Nephron (organoid): ENCODE results near the gene ACADM.
"Not testable (repeated sequence)": the region's sequence is repeated elsewhere in the genome, so short reads cannot be mapped to it uniquely, and the experiment has no call there.

Source experiments
- H3K27ac Mint-ChIP-seq, 3 experiments: 2 replicates each; pipeline ENCODE4 v1.8.0; 2020; ENCODE audit warnings: mixed read lengths in 3 of 3, mild to moderate bottlenecking in 2 of 3, moderate library complexity in 1 of 3
- H3K27me3 Mint-ChIP-seq: 2 replicates; pipeline ENCODE4 v1.8.0; 2021; ENCODE audit warnings: low read depth, mild to moderate bottlenecking, moderate library complexity, mixed read lengths
- H3K36me3 Mint-ChIP-seq: 2 replicates; pipeline ENCODE4 v1.8.0; 2020; ENCODE audit warnings: low read depth, mixed read lengths
- H3K4me1 Mint-ChIP-seq: 2 replicates; pipeline ENCODE4 v1.8.0; 2020; ENCODE audit warnings: mixed read lengths
- H3K4me3 Mint-ChIP-seq, 3 experiments: 2 replicates each; pipeline ENCODE4 v1.8.0; 2020; ENCODE audit warnings: mild to moderate bottlenecking in 3 of 3, mixed read lengths in 3 of 3, moderate library complexity in 2 of 3
- H3K9me3 Mint-ChIP-seq: 2 replicates; pipeline ENCODE4 v1.8.0; 2020; ENCODE audit warnings: mixed read lengths
- TF ChIP-seq, protein P1 (sequence below), 3 experiments: fragments of 200-600 bp; sonication (generic); IDR thresholded peaks; one replicate each; pipeline ENCODE4 v1.5.0; 2021; ENCODE audit warnings: antibody characterized with exemption in 3 of 3; ENCODE audit not compliant: unreplicated experiment in 3 of 3

Gene ACADM

DNA sequence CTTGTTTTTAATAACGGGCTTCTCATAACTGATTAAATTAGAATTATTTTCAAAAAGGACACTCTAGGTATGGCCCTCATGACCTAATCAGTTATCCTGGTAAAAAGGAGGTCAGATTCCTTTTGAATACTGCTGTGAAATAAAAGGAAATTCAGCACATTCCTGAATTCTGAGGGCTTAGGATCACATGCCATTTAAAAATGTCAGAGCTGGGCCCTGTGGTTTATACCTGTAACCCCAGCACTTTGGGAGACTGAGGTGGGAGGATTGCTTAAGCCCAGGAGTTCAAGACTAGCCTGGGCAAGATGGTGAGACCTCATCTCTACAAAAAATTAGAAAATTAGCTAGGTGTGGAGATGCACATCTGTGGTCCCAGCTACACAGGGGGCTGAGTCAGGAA lies 43.5 kb downstream of the ACADM start:
- Mint-ChIP-seq H3K27me3 (no peaks in the 10 kb centered on the region), H3K9me3 (no peaks in the 10 kb centered on the region), H3K4me1 (no peaks in the 10 kb centered on the region), H3K4me3 (no peak overlapping the region), H3K27ac (no peak overlapping the region), H3K36me3 (peaks cover 6% of the 10 kb centered on the region)
- TF ChIP-seq, protein P1, sequence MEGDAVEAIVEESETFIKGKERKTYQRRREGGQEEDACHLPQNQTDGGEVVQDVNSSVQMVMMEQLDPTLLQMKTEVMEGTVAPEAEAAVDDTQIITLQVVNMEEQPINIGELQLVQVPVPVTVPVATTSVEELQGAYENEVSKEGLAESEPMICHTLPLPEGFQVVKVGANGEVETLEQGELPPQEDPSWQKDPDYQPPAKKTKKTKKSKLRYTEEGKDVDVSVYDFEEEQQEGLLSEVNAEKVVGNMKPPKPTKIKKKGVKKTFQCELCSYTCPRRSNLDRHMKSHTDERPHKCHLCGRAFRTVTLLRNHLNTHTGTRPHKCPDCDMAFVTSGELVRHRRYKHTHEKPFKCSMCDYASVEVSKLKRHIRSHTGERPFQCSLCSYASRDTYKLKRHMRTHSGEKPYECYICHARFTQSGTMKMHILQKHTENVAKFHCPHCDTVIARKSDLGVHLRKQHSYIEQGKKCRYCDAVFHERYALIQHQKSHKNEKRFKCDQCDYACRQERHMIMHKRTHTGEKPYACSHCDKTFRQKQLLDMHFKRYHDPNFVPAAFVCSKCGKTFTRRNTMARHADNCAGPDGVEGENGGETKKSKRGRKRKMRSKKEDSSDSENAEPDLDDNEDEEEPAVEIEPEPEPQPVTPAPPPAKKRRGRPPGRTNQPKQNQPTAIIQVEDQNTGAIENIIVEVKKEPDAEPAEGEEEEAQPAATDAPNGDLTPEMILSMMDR (IDR thresholded peaks at IDR 0.05; ENCODE audit: unreplicated experiment in 3 of 3), result no peak

DNA sequence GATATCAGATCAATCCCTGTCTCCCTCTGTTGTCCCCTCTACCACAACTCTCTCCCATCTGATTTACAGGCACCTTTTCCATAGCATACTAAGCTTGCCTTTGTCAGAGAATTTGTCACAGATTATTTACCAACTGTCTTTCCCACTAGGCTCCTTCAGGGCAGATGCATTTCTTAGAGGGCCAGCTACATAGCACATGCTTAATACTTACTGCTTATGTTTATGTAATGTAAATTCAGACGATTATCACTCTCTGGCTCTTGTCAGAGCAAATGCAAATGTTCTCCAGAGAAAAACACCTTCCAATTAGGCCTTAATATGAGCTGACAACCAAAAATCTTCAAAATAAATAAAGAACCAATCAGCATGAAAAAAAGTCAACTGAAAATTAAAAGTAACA lies 46.3 kb downstream of the ACADM start:
- no peaks in the 10 kb centered on the region for H3K27me3 Mint-ChIP-seq
- TF ChIP-seq, protein P1 (IDR thresholded peaks at IDR 0.05; ENCODE audit: unreplicated experiment in 3 of 3), result no peak
- no peak overlapping the region for H3K4me3 Mint-ChIP-seq
- no peak overlapping the region for H3K27ac Mint-ChIP-seq
- H3K4me1 Mint-ChIP-seq, result no peaks in the 10 kb centered on the region
- H3K36me3 Mint-ChIP-seq, result no peaks in the 10 kb centered on the region
- H3K9me3 Mint-ChIP-seq, result no peaks in the 10 kb centered on the region

DNA sequence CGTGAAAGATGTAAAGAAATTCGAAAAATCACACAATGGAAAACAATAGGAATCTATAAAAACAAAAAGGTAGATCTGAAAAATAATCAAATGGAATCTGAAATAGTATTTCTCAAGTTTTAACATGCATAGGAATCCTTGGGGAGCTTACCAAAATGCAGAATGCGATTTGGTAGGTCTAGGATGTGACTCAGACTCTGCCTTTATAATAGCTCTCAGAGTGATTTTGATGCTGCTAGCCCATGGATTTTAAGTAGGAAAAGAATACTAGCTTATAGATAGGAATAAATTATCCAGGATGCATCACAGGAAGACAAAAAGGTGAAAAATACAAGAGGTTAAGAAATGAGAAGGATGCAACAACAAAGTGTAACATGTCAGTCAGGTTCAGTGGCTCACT lies 47.5 kb downstream of the ACADM start:
- no peaks in the 10 kb centered on the region for H3K36me3 Mint-ChIP-seq
- no peak overlapping the region for H3K4me3 Mint-ChIP-seq
- no peak overlapping the region for H3K27ac Mint-ChIP-seq
- no peaks in the 10 kb centered on the region for H3K27me3 Mint-ChIP-seq
- H3K4me1 Mint-ChIP-seq, result no peaks in the 10 kb centered on the region
- peaks cover 2% of the 10 kb centered on the region for H3K9me3 Mint-ChIP-seq
- TF ChIP-seq, protein P1 (IDR thresholded peaks at IDR 0.05; ENCODE audit: unreplicated experiment in 3 of 3), result no peak

DNA sequence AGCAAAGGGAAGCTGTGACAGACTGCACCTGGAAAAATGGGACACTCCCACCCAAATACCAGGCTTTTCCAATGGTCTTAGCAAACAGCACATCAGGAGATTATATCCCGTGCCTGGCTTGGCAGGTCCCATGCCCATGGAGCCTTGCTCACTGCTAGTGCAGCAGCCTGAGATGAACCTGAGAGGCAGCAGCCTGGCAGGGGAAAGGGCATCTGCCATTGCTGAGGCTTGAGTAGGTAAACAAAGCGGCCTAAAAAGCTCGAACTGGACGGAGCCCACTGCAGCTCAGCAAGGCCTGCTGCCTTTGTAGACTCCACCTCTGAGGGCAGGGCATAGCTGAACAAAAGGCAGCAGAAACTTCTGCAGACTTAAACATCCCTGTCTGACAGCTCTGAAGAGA lies 53.3 kb downstream of the ACADM start:
- H3K4me1 Mint-ChIP-seq, H3K27ac Mint-ChIP-seq, H3K27me3 Mint-ChIP-seq, H3K4me3 Mint-ChIP-seq, H3K36me3 Mint-ChIP-seq: not testable (repeated sequence)
- peaks cover 25% of the 10 kb centered on the region for H3K9me3 Mint-ChIP-seq

DNA sequence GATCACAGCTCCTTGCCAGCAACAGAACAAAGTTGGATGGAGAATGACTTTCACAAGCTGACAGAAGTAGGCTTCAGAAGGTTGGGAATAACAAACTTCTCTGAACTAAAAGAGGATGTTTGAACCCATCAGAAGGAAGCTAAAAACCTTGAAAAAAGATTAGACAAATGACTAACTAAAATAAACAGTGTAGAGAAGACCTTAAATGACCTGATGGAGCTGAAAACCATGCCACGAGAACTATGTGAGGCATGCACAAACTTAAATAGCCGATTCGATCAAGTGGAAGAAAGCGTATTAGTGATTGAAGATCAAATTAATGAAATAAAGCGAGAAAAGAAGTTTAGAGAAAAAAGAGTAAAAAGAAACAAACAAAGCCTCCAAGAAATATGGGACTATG lies 54.2 kb downstream of the ACADM start:
- peaks cover 25% of the 10 kb centered on the region for H3K9me3 Mint-ChIP-seq
- not testable (repeated sequence) for H3K27ac Mint-ChIP-seq, H3K27me3 Mint-ChIP-seq, H3K4me3 Mint-ChIP-seq, H3K4me1 Mint-ChIP-seq, H3K36me3 Mint-ChIP-seq

DNA sequence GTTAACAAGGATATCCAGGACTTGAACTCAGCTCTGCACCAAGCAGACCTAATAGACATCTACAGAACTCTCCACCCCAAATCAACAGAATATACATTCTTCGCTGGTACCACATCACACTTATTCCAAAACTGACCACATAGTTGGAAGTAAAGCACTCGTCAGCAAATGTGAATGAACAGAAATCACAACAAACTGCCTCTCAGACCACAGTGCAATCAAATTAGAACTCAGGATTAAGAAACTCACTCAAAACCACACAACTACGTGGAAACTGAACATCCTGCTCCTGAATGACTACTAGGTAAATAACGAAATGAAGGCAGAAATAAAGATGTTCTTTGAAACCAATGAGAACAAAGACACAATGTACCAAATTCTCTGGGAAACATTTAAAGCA lies 55.7 kb downstream of the ACADM start:
- not testable (repeated sequence) for H3K4me3 Mint-ChIP-seq, H3K27ac Mint-ChIP-seq, H3K27me3 Mint-ChIP-seq, H3K4me1 Mint-ChIP-seq, H3K36me3 Mint-ChIP-seq
- H3K9me3 Mint-ChIP-seq, result peaks cover 25% of the 10 kb centered on the region

DNA sequence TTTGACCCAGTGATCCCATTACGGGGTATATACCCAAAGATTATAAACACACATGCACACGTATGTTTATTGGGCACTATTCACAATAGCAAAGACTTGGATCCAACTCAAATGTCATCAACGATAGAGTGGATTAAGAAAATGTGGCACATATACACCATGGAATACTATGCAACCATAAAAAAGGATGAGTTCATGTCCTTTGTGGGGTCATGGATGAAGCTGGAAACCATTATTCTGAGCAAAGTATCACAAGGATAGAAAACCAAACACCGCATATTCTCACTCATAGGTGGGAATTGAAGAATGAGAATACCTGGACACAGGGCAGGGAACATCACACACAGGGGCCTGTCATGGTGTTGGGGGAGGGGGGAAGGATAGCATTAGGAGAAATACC lies 59.4 kb downstream of the ACADM start:
- Mint-ChIP-seq H3K4me1 (peaks cover 31% of the 10 kb centered on the region), H3K4me3 (peak overlapping the region; percentile 61 to 79 (median 75)), H3K27ac (peak overlapping the region in 1 of 3 experiments; percentile 43), H3K9me3 (peaks cover 14% of the 10 kb centered on the region)
- not testable (repeated sequence) for H3K36me3 Mint-ChIP-seq, H3K27me3 Mint-ChIP-seq

DNA sequence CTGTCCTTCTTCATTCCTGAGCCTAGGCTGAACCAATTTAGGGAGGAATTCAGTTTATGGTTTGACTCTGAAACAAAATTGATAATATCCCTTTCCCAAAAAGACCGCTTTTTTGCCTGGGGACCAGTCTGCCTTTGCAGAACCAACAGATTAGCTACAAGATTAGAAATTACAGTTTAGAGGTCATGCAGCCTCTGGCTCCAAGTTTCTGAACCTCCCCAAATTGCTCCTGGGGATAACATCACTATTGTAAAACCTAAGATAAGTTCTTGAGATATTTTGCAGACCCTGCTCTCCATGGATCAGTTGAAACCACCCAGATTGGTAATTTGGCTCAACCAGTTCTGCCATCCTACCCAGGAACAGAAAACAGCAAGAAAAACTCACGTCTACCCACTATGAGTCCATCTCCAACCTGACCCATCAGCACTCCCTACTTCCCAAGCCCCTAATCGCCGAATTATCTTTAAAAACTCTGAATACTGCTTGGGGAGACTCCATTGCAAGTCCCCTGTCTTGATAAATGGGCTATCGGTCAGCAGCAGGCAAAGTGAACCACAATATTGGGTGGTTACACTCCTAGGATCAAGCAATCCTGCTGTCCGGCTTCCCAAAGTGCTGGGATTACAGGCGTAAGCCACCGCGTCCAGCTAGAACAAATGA lies 60.9 kb downstream of the ACADM start:
- peaks cover 6% of the 10 kb centered on the region for H3K9me3 Mint-ChIP-seq
- peak overlapping the region; percentile 97 to 99 (median 99) for H3K4me3 Mint-ChIP-seq
- TF ChIP-seq, protein P1 (IDR thresholded peaks at IDR 0.05; ENCODE audit: unreplicated experiment in 3 of 3), result no peak
- peaks cover 45% of the 10 kb centered on the region for H3K4me1 Mint-ChIP-seq
- no peaks in the 10 kb centered on the region for H3K27me3 Mint-ChIP-seq
- peak overlapping the region; percentile 96 to 98 (median 97) for H3K27ac Mint-ChIP-seq
- H3K36me3 Mint-ChIP-seq, result peaks cover 17% of the 10 kb centered on the region
